ENCODE results near the gene SMC4.

Gene SMC4

GRCh38 chr3:160454995-160455394, 55.5 kb downstream of the SMC4 start:
- peaks cover 3% of the 10 kb centered on the region for H3K4me1 ChIP-seq (ENCODE audit: low read length)
- no peaks in the 10 kb centered on the region for H3K27me3 ChIP-seq (ENCODE audit: low read depth, low read length)
- H2AFZ ChIP-seq (ENCODE audit: low read depth, low read length): no peak overlapping the region
- H3K27ac ChIP-seq (ENCODE audit: low read length): no peak overlapping the region
- H3K4me3 ChIP-seq (ENCODE audit: low read length): no peak overlapping the region
- no peaks in the 10 kb centered on the region for H3K36me3 ChIP-seq (replicated peaks; ENCODE audit: low read depth, low read length)
- no peaks in the 10 kb centered on the region for H4K20me1 ChIP-seq (ENCODE audit: insufficient read depth, low read length)
- H3K9me3 ChIP-seq (ENCODE audit: insufficient read depth, low read length): no peaks in the 10 kb centered on the region
- no peak for TF ChIP-seq EZH2phosphoT487 (IDR thresholded peaks at IDR 0.05; ENCODE audit: low read depth)
- TF ChIP-seq, protein P1, sequence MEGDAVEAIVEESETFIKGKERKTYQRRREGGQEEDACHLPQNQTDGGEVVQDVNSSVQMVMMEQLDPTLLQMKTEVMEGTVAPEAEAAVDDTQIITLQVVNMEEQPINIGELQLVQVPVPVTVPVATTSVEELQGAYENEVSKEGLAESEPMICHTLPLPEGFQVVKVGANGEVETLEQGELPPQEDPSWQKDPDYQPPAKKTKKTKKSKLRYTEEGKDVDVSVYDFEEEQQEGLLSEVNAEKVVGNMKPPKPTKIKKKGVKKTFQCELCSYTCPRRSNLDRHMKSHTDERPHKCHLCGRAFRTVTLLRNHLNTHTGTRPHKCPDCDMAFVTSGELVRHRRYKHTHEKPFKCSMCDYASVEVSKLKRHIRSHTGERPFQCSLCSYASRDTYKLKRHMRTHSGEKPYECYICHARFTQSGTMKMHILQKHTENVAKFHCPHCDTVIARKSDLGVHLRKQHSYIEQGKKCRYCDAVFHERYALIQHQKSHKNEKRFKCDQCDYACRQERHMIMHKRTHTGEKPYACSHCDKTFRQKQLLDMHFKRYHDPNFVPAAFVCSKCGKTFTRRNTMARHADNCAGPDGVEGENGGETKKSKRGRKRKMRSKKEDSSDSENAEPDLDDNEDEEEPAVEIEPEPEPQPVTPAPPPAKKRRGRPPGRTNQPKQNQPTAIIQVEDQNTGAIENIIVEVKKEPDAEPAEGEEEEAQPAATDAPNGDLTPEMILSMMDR (IDR thresholded peaks at IDR 0.05; ENCODE audit: low read depth, low read length): no peak
- H3K9ac ChIP-seq (ENCODE audit: low read length): no peak overlapping the region
- H3K4me2 ChIP-seq (ENCODE audit: low read length): no peak overlapping the region
- H3K79me2 ChIP-seq (ENCODE audit: low read length): no peaks in the 10 kb centered on the region

DNA sequence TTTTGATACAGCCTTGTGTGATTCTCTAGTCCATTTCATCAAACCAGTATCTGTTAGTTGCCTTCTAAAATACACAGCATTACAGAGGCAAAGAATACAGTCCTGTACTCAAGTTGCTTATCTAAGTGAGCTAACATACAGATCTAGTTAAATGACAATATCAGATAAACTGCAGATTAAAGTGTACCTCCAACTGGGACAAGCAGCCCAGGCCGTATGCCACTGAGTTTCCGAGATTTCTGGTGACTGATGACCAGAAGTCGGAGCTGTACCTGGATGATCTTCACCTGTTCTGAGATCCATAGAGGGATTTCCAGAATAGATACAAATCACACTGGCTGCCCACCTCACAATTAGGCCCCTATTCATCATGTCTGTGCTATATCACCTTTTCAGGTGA, 56.4 kb downstream of the SMC4 start:
- Histone ChIP-seq H3K4me1 (ENCODE audit: low read length) (no peaks in the 10 kb centered on the region), H3K79me2 (ENCODE audit: low read length) (no peaks in the 10 kb centered on the region), H4K20me1 (ENCODE audit: insufficient read depth, low read length) (no peaks in the 10 kb centered on the region), H3K4me2 (ENCODE audit: low read length) (no peak overlapping the region), H3K4me3 (ENCODE audit: low read length) (no peak overlapping the region), H2AFZ (ENCODE audit: low read depth, low read length) (no peak overlapping the region), H3K27ac (ENCODE audit: low read length) (no peak overlapping the region), H3K36me3 (replicated peaks; ENCODE audit: low read depth, low read length) (no peaks in the 10 kb centered on the region), H3K9ac (ENCODE audit: low read length) (no peak overlapping the region), H3K9me3 (ENCODE audit: insufficient read depth, low read length) (no peaks in the 10 kb centered on the region), H3K27me3 (ENCODE audit: low read depth, low read length) (no peaks in the 10 kb centered on the region)
- no peak for TF ChIP-seq EZH2phosphoT487 (IDR thresholded peaks at IDR 0.05; ENCODE audit: low read depth)
- TF ChIP-seq, protein P1 (IDR thresholded peaks at IDR 0.05; ENCODE audit: low read depth, low read length): no peak

- H3K27ac ChIP-seq (ENCODE audit: low read length): no peak overlapping the region
- H3K9me3 ChIP-seq (ENCODE audit: insufficient read depth, low read length): no peaks in the 10 kb centered on the region
- H3K4me1 ChIP-seq (ENCODE audit: low read length): no peaks in the 10 kb centered on the region
- H3K4me3 ChIP-seq (ENCODE audit: low read length): no peak overlapping the region
- H4K20me1 ChIP-seq (ENCODE audit: insufficient read depth, low read length): no peaks in the 10 kb centered on the region
- H3K79me2 ChIP-seq (ENCODE audit: low read length): no peaks in the 10 kb centered on the region
- H3K4me2 ChIP-seq (ENCODE audit: low read length): no peak overlapping the region
- no peaks in the 10 kb centered on the region for H3K27me3 ChIP-seq (ENCODE audit: low read depth, low read length)
- H3K9ac ChIP-seq (ENCODE audit: low read length): no peak overlapping the region
- TF ChIP-seq EZH2phosphoT487 (IDR thresholded peaks at IDR 0.05; ENCODE audit: low read depth): no peak
- TF ChIP-seq, protein P1 (IDR thresholded peaks at IDR 0.05; ENCODE audit: low read depth, low read length): no peak
- no peak overlapping the region for H2AFZ ChIP-seq (ENCODE audit: low read depth, low read length)
- no peaks in the 10 kb centered on the region for H3K36me3 ChIP-seq (replicated peaks; ENCODE audit: low read depth, low read length)
Measured at GRCh38 chr3:160458151-160458550, 58.7 kb downstream of the SMC4 start.

DNA sequence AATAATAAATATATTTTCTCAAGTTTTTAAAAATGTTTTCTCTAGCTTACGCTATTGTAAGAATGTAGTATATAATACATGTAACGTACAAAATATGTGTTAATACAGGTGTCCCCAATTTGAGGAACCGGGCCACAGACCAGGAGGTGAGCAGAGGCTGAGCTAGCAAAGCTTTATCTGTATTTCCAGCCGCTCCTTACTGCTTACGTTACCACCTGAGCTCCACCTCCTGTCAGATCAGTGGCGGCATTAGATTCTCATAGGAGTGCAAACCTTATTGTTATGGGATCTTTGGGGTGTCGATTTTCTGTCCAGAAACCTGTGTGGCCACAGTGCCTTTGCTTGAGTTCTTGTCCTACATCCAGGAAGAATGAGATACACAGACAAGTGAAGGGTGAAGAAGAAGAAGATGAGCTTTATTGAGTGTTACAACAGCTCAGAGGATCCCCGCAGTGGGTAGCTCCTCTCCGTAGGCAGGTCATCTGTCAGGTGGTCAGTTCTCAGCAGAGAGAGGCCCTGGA, 60.1 kb downstream of the SMC4 start:
- Histone ChIP-seq H3K4me2 (ENCODE audit: low read length) (no peak overlapping the region), H3K4me1 (ENCODE audit: low read length) (no peaks in the 10 kb centered on the region), H3K9ac (ENCODE audit: low read length) (no peak overlapping the region), H3K36me3 (replicated peaks; ENCODE audit: low read depth, low read length) (no peaks in the 10 kb centered on the region), H3K9me3 (ENCODE audit: insufficient read depth, low read length) (no peaks in the 10 kb centered on the region), H3K4me3 (ENCODE audit: low read length) (no peak overlapping the region), H3K27ac (ENCODE audit: low read length) (no peak overlapping the region), H4K20me1 (ENCODE audit: insufficient read depth, low read length) (no peaks in the 10 kb centered on the region), H2AFZ (ENCODE audit: low read depth, low read length) (no peak overlapping the region), H3K79me2 (ENCODE audit: low read length) (no peaks in the 10 kb centered on the region), H3K27me3 (ENCODE audit: low read depth, low read length) (no peaks in the 10 kb centered on the region)
- TF ChIP-seq, protein P1 (IDR thresholded peaks at IDR 0.05; ENCODE audit: low read depth, low read length): no peak
- TF ChIP-seq EZH2phosphoT487 (IDR thresholded peaks at IDR 0.05; ENCODE audit: low read depth): no peak

All from OCI-LY3 (cell line).